Measurements from ENCODE around the gene DDAH1. TPM values are rescaled to one million over a fixed set of nuclear protein-coding genes. Genes with fewer than 3 reads are reported as not detected.

The DDAH1 gene
- total and polyA plus RNA-seq, 9 donors, result 29.6 to 51.2 (median 37.2) TPM

DNA sequence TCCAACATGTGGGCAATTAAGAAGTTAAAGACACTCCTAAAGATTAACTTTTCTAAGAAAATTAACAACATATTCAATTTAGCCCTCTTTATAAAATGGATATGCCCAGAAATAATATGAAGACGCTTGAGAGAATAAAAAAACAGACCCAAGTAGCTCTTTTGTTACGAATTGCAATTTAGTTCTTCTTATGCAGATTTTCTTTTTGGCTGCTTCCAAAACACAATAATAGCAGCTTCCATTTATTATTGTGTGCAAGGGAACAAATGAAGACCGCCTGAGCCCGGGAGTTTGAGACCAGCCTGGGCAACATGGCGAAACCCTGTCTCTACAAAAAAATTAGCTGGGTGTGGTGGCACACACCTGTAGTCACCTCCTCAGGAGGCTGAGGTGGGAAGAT lies 138.1 kb downstream of the DDAH1 start:
- WGBS (ENCODE audit: insufficient coverage), result 96% methylated on average over 3 of the region's 5 CpGs

DNA sequence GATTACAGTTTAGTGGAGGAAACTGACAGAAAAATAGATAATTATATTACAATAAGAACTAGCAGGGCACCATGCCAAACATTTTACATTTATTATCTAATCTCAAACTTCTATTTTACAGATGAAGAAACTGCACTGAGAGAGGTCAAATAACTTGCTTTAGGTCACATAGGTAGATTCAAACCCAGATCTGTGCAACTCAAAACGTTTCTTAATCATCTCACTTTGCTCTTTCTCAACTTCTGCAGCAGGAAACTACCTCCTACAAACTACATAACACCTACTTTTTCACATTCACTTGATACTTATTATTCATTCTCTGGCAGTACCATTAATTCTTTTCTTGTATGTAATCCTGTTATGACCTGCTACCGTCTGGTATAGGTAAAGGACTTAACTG lies 138.6 kb downstream of the DDAH1 start:
- Histone ChIP-seq H3K4me1 (ENCODE audit: control insufficient read depth, insufficient read depth, low read length) (peaks cover 18% of the 10 kb centered on the region), H3K4me3 (ENCODE audit: low read length) (no peak overlapping the region), H3K9me3 (replicated peaks; ENCODE audit: control insufficient read depth, low read depth, low read length) (no peaks in the 10 kb centered on the region), H3K27ac (ENCODE audit: low read length) (no peak overlapping the region), H3K27me3 (ENCODE audit: control insufficient read depth, insufficient read depth, low read length) (no peaks in the 10 kb centered on the region), H3K36me3 (ENCODE audit: control insufficient read depth, insufficient read depth, low read length) (peaks cover 4% of the 10 kb centered on the region)
- WGBS (ENCODE audit: insufficient coverage), result no CpG with 5 or more reads among the region's 2 CpGs
- no peak for DNase-seq

More for the DNA sequence above, 138.1 kb downstream of the DDAH1 start:
- Histone ChIP-seq H3K27ac (ENCODE audit: low read length) (no peak overlapping the region), H3K27me3 (ENCODE audit: control insufficient read depth, insufficient read depth, low read length) (no peaks in the 10 kb centered on the region), H3K4me3 (ENCODE audit: low read length) (no peak overlapping the region), H3K36me3 (ENCODE audit: control insufficient read depth, insufficient read depth, low read length) (peaks cover 4% of the 10 kb centered on the region), H3K4me1 (ENCODE audit: control insufficient read depth, insufficient read depth, low read length) (peaks cover 23% of the 10 kb centered on the region), H3K9me3 (replicated peaks; ENCODE audit: control insufficient read depth, low read depth, low read length) (no peaks in the 10 kb centered on the region)
- no peak for DNase-seq

DNA sequence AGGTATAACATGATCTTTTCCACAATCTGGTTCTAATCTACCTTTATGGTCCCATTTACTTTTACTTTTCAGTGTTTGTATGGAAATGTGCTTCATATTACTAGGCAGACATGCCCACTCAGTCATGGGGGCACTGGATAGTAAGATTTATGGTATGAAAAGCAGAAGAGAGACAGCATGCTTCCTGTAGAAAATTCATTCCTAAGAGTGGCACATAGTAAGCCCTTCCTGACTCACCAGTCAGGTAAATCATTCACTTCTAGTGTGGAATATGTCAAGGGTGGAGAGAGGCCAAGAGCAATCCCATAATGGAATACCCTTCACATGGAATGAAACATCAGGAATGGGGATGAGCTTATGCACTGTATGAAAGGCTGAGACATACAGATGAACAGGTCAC lies 139.0 kb downstream of the DDAH1 start:
- Histone ChIP-seq H3K9me3 (replicated peaks; ENCODE audit: control insufficient read depth, low read depth, low read length) (no peaks in the 10 kb centered on the region), H3K36me3 (ENCODE audit: control insufficient read depth, insufficient read depth, low read length) (peaks cover 4% of the 10 kb centered on the region), H3K4me1 (ENCODE audit: control insufficient read depth, insufficient read depth, low read length) (peaks cover 17% of the 10 kb centered on the region), H3K27ac (ENCODE audit: low read length) (no peak overlapping the region), H3K27me3 (ENCODE audit: control insufficient read depth, insufficient read depth, low read length) (no peaks in the 10 kb centered on the region), H3K4me3 (ENCODE audit: low read length) (no peak overlapping the region)
- no peak for DNase-seq

DNA sequence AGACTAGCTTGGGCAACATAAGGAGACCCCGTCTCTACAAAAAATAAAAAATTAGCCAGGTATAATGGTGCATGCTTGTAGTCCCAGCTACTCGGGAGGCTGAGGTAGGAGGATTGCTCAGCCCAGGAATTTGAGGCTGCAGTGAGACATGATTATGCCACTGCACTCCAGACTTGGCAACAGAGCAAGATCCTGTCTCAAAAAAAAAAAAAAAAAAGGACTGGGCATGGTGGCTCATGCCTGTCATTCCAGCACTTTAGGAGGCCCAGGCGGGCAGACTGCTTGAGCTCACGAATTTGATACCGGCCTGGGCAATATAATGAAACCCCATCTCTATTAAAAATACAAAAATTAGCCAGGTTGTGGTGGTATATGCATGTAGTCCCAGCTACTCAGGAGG lies 141.2 kb downstream of the DDAH1 start:
- WGBS (ENCODE audit: insufficient coverage), result no CpG with 5 or more reads among the region's 5 CpGs

DNA sequence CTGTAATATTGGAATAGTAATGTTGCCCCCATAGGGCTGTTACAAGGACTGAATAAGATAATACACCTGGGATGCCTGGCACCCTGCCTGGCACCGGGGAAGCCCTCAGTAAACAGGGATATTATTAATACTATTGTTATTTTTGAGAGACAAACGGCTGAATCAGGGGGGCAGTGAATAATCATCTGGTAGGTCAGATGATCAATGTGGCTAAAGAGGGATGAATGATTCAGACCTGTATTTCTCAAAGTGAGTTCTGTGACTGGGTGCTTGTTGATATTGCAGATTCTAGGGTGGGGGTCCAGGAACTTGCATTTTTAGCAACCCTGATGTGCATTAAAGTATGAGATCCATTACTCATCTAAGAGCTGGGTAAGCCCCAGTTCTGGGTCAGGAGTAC lies 142.3 kb downstream of the DDAH1 start:
- Histone ChIP-seq H3K4me1 (ENCODE audit: control insufficient read depth, insufficient read depth, low read length) (no peaks in the 10 kb centered on the region), H3K9me3 (replicated peaks; ENCODE audit: control insufficient read depth, low read depth, low read length) (no peaks in the 10 kb centered on the region), H3K27ac (ENCODE audit: low read length) (no peak overlapping the region), H3K27me3 (ENCODE audit: control insufficient read depth, insufficient read depth, low read length) (no peaks in the 10 kb centered on the region), H3K36me3 (ENCODE audit: control insufficient read depth, insufficient read depth, low read length) (peaks cover 4% of the 10 kb centered on the region), H3K4me3 (ENCODE audit: low read length) (no peak overlapping the region)
- DNase-seq, result no peak
- 60% methylated on average over 1 of the region's 2 CpGs for WGBS (ENCODE audit: insufficient coverage)

More for the DNA sequence above, 141.2 kb downstream of the DDAH1 start:
- H3K27ac ChIP-seq (ENCODE audit: low read length), result no peak overlapping the region
- H3K36me3 ChIP-seq (ENCODE audit: control insufficient read depth, insufficient read depth, low read length), result peaks cover 4% of the 10 kb centered on the region
- peaks cover 3% of the 10 kb centered on the region for H3K4me1 ChIP-seq (ENCODE audit: control insufficient read depth, insufficient read depth, low read length)
- no peak overlapping the region for H3K4me3 ChIP-seq (ENCODE audit: low read length)
- no peaks in the 10 kb centered on the region for H3K9me3 ChIP-seq (replicated peaks; ENCODE audit: control insufficient read depth, low read depth, low read length)
- no peak for DNase-seq
- H3K27me3 ChIP-seq (ENCODE audit: control insufficient read depth, insufficient read depth, low read length), result no peaks in the 10 kb centered on the region

DNA sequence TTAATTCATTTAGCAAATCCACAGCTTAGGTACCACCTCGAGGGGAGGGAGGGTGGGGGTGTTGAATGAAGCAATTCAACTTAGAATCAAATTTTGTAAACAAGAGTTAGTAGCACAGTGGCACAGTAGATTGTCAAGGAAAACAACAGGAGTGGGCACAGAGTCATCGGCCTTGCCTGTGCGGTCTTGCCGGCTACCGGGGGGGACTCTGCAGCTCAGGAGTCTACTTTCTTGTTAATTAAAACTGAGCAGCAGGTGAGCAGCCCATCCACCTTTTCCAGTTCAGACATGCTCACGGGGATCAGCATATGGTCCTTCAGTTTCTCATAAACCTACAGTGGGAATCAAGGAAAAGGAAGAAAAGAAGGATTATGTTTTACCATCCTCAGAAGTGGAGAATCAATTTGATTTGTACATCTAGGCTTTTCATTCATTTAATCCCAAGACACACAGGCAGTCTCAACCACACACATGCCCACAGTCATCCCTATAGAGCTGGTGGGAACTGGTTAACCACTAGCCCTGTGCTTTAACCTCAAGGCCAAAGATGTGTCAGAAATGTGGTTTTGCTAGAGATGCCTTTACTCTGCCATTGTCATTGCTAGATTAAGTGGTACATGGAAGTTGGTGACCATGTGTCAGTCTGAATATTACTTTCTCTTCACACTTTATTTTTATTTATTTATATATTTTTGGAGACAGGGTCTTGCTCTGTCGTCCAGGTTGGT lies 143.6 kb downstream of the DDAH1 start:
- no peak overlapping the region for H3K27ac ChIP-seq (ENCODE audit: low read length)
- no peak for DNase-seq
- no peaks in the 10 kb centered on the region for H3K27me3 ChIP-seq (ENCODE audit: control insufficient read depth, insufficient read depth, low read length)
- H3K9me3 ChIP-seq (replicated peaks; ENCODE audit: control insufficient read depth, low read depth, low read length), result no peaks in the 10 kb centered on the region
- 95% methylated on average over 4 of the region's 7 CpGs for WGBS (ENCODE audit: insufficient coverage)
- H3K4me1 ChIP-seq (ENCODE audit: control insufficient read depth, insufficient read depth, low read length), result peaks cover 3% of the 10 kb centered on the region
- H3K4me3 ChIP-seq (ENCODE audit: low read length), result no peak overlapping the region
- peaks cover 4% of the 10 kb centered on the region for H3K36me3 ChIP-seq (ENCODE audit: control insufficient read depth, insufficient read depth, low read length)

DNA sequence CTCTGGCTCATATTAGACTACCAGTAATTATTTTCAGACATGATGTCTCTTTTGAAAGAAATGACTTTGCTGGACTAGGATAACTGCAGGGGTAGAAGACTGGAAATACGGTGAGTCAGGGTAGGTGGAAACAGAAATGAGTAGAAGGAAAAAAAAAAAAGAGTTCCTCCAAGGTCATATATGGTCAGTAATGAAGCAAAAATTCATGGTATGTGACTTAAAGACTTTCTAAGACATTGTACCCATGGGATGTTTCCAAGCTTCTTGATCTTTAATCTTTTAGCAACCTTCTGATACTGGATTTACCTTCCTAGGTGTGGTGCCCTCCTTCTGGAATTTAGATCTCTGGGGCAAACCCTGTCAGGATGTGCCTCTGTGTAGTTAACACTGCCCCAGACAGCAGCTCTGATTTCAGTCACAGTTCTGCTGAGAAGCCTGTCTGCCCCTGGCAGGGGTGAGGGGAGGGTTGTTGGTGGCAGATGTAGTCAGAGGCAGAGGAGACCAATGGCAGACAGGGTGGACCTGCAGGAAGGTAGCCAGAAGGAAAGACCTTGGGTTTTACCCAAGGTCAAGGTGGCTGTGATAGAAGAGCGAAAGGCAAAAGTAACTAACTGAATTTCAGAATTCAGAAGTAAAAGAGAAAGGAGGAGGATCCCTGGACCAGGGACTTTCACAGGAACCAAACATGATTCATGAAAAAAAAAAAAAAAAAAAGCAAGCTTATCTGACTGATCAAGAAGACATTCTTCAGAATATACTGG lies 144.4 kb downstream of the DDAH1 start:
- no peaks in the 10 kb centered on the region for H3K27me3 ChIP-seq (ENCODE audit: control insufficient read depth, insufficient read depth, low read length)
- 85% methylated on average over 2 of the region's 2 CpGs for WGBS (ENCODE audit: insufficient coverage)
- no peak overlapping the region for H3K27ac ChIP-seq (ENCODE audit: low read length)

DNA sequence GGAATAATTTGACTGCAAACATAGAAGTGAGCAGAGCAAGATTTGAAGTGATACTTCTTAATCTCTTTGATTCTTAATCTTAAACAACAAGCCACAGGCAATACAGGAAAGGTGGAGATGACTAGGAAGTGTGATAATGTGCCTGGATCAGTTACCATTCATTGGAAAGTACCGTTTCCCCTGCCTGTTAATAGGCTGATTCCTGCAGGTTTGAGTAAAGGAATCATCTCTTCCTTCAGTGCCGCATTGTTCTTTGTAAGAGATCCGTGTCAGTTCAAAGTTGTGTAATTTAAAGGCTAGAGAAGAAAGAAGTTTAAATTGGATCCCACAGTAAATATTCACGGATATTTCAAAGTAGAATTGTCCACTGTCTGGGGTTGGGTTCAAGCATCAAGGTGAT lies 145.0 kb downstream of the DDAH1 start:
- Histone ChIP-seq H3K4me3 (ENCODE audit: low read length) (no peak overlapping the region), H3K27ac (ENCODE audit: low read length) (no peak overlapping the region), H3K4me1 (ENCODE audit: control insufficient read depth, insufficient read depth, low read length) (peaks cover 4% of the 10 kb centered on the region), H3K9me3 (replicated peaks; ENCODE audit: control insufficient read depth, low read depth, low read length) (no peaks in the 10 kb centered on the region), H3K27me3 (ENCODE audit: control insufficient read depth, insufficient read depth, low read length) (no peaks in the 10 kb centered on the region), H3K36me3 (ENCODE audit: control insufficient read depth, insufficient read depth, low read length) (peaks cover 4% of the 10 kb centered on the region)
- DNase-seq, result no peak
- WGBS (ENCODE audit: insufficient coverage), result 100% methylated on average over 1 of the region's 4 CpGs

More for the DNA sequence above, 144.4 kb downstream of the DDAH1 start:
- no peak for DNase-seq
- Histone ChIP-seq H3K4me1 (ENCODE audit: control insufficient read depth, insufficient read depth, low read length) (peaks cover 4% of the 10 kb centered on the region), H3K4me3 (ENCODE audit: low read length) (no peak overlapping the region), H3K36me3 (ENCODE audit: control insufficient read depth, insufficient read depth, low read length) (peaks cover 4% of the 10 kb centered on the region), H3K9me3 (replicated peaks; ENCODE audit: control insufficient read depth, low read depth, low read length) (no peaks in the 10 kb centered on the region)

DNA sequence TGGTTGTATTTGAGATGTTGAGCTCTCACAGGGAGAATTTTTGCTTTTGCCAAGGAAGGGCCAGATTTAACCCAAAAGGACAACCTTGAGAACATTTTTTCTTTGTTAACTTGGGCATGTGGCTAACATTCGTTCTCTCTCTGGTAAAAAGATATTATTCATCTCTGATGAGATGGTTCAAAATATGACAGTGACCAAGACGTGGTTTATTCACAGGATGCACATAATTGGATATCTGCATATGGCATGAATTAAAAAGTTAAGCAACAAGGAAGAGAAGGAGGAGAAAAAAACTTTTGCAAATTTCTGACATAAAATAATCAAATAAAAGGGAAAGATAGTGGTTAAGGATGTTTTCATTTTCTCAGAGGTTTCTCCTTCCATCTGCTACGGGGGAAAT lies 145.5 kb downstream of the DDAH1 start:
- H3K4me1 ChIP-seq (ENCODE audit: control insufficient read depth, insufficient read depth, low read length), result peaks cover 4% of the 10 kb centered on the region
- no peak overlapping the region for H3K4me3 ChIP-seq (ENCODE audit: low read length)
- DNase-seq, result no peak
- WGBS (ENCODE audit: insufficient coverage), result no CpG with 5 or more reads among the region's 3 CpGs
- no peaks in the 10 kb centered on the region for H3K27me3 ChIP-seq (ENCODE audit: control insufficient read depth, insufficient read depth, low read length)
- H3K27ac ChIP-seq (ENCODE audit: low read length), result no peak overlapping the region
- H3K9me3 ChIP-seq (replicated peaks; ENCODE audit: control insufficient read depth, low read depth, low read length), result no peaks in the 10 kb centered on the region
- peaks cover 2% of the 10 kb centered on the region for H3K36me3 ChIP-seq (ENCODE audit: control insufficient read depth, insufficient read depth, low read length)

DNA sequence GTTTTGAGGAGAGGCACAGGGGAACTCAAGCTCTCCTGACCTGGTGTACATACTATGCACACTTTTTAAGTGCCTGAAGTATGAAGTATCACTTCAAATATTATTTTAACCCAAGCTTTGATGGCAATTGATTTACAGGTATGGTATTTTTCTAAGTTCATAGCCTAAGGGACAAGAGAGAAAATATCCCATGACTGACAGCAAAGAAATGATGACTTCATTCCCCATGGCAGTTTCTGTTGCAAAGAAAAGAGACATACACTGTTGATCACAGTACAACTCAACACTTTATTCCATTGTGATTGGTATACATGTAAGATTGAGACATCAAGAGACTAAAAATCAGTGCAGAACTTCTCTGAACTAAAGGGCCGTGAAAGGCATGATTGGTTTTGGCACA lies 146.7 kb downstream of the DDAH1 start:
- H3K4me1 ChIP-seq (ENCODE audit: control insufficient read depth, insufficient read depth, low read length), result peaks cover 13% of the 10 kb centered on the region
- DNase-seq, result no peak
- no peak overlapping the region for H3K27ac ChIP-seq (ENCODE audit: low read length)
- WGBS (ENCODE audit: insufficient coverage), result no CpG with 5 or more reads among the region's 1 CpG
- no peaks in the 10 kb centered on the region for H3K9me3 ChIP-seq (replicated peaks; ENCODE audit: control insufficient read depth, low read depth, low read length)
- no peak overlapping the region for H3K4me3 ChIP-seq (ENCODE audit: low read length)
- no peaks in the 10 kb centered on the region for H3K36me3 ChIP-seq (ENCODE audit: control insufficient read depth, insufficient read depth, low read length)
- H3K27me3 ChIP-seq (ENCODE audit: control insufficient read depth, insufficient read depth, low read length), result no peaks in the 10 kb centered on the region

Data from muscle of leg (tissue), 11 donors.